Measurements from ENCODE around the gene ATOSA.

Gene ATOSA

DNA sequence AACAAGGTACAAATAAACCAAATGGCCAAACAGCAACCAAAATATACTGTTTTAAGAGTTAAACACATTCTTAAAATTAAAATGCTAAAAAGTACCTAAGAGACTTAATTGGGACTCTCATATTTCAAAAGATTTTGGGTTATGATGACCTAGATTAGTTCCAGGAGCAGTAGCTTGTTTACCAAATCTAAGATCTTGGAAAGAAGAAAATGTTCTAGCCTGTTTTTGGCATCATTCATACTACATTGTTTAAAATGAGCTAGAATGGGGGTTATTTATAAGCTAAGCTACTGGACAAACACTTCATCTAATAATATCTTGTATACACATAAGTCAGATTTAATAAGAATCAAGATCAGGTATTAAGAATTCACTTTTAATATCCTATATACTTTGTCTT is 22.8 kb downstream of the ATOSA start:
- no peak overlapping the region for H3K4me3 Mint-ChIP-seq
- no peak overlapping the region for H3K27ac Mint-ChIP-seq
- H3K36me3 Mint-ChIP-seq, result peaks cover 8 to 11% of the 10 kb centered on the region in 2 donors
- no peak for ATAC-seq (replicated peaks)
- no peaks in the 10 kb centered on the region for H3K9me3 Mint-ChIP-seq
- H3K4me1 Mint-ChIP-seq, result peaks cover 14 to 18% of the 10 kb centered on the region in 2 donors
- no peaks in the 10 kb centered on the region for H3K27me3 Mint-ChIP-seq
- DNase-seq, result no peak

GRCh38 chr15:52653431-52653964 is 25.7 kb downstream of the ATOSA start:
- no peak for DNase-seq

GRCh38 chr15:52652984-52653383 is 26.2 kb downstream of the ATOSA start:
- DNase-seq, result no peak
- Mint-ChIP-seq H3K27ac (peak overlapping the region; percentile 31), H3K27me3 (no peaks in the 10 kb centered on the region), H3K4me1 (peaks cover 6 to 13% of the 10 kb centered on the region in 2 donors), H3K9me3 (no peaks in the 10 kb centered on the region), H3K36me3 (peaks cover 2 to 10% of the 10 kb centered on the region in 2 donors), H3K4me3 (no peak overlapping the region)
- ATAC-seq (replicated peaks), result no peak

More at GRCh38 chr15:52653431-52653964, 25.7 kb downstream of the ATOSA start:
- Mint-ChIP-seq H3K9me3 (no peaks in the 10 kb centered on the region), H3K27me3 (no peaks in the 10 kb centered on the region), H3K36me3 (peaks cover 5 to 10% of the 10 kb centered on the region in 2 donors), H3K4me1 (peaks cover 9 to 15% of the 10 kb centered on the region in 2 donors), H3K27ac (no peak overlapping the region), H3K4me3 (no peak overlapping the region)
- no peak for ATAC-seq (replicated peaks)

GRCh38 chr15:52652286-52652685 is 26.9 kb downstream of the ATOSA start:
- no peaks in the 10 kb centered on the region for H3K27me3 Mint-ChIP-seq
- H3K4me3 Mint-ChIP-seq, result peak overlapping the region; percentile 54 to 74
- peaks cover 2 to 10% of the 10 kb centered on the region in 2 donors for H3K36me3 Mint-ChIP-seq
- no peaks in the 10 kb centered on the region for H3K9me3 Mint-ChIP-seq
- H3K4me1 Mint-ChIP-seq, result peaks cover 6 to 13% of the 10 kb centered on the region in 2 donors
- H3K27ac Mint-ChIP-seq, result no peak overlapping the region
- no peak for DNase-seq
- no peak for ATAC-seq (replicated peaks)

- no peaks in the 10 kb centered on the region for H3K27me3 Mint-ChIP-seq
- H3K9me3 Mint-ChIP-seq, result no peaks in the 10 kb centered on the region
- H3K36me3 Mint-ChIP-seq, result peaks cover 2 to 10% of the 10 kb centered on the region in 2 donors
- peak; percentile 11 for DNase-seq
- peaks cover 6 to 13% of the 10 kb centered on the region in 2 donors for H3K4me1 Mint-ChIP-seq
- H3K27ac Mint-ChIP-seq, result no peak overlapping the region
- peak overlapping the region; percentile 54 to 74 for H3K4me3 Mint-ChIP-seq
- peak; percentile 90 to 100 for ATAC-seq (replicated peaks)
These were observed 27.3 kb downstream of the ATOSA start for GRCh38 chr15:52651868-52652267.

GRCh38 chr15:52651114-52651513 is 28.1 kb downstream of the ATOSA start:
- Mint-ChIP-seq H3K27ac (no peak overlapping the region), H3K4me1 (peaks cover 6 to 13% of the 10 kb centered on the region in 2 donors)
- no peak for DNase-seq

GRCh38 chr15:52649686-52650085 is 29.5 kb downstream of the ATOSA start:
- DNase-seq (no peak), ATAC-seq (replicated peaks) (no peak)
- Mint-ChIP-seq H3K36me3 (peaks cover 6 to 15% of the 10 kb centered on the region in 2 donors), H3K4me1 (peaks cover 6 to 15% of the 10 kb centered on the region in 2 donors), H3K27ac (no peak overlapping the region), H3K4me3 (no peak overlapping the region), H3K27me3 (no peaks in the 10 kb centered on the region), H3K9me3 (no peaks in the 10 kb centered on the region)

More at GRCh38 chr15:52651114-52651513, 28.1 kb downstream of the ATOSA start:
- H3K4me3 Mint-ChIP-seq, result no peak overlapping the region
- ATAC-seq (replicated peaks), result no peak
- H3K27me3 Mint-ChIP-seq, result no peaks in the 10 kb centered on the region
- peaks cover 2 to 10% of the 10 kb centered on the region in 2 donors for H3K36me3 Mint-ChIP-seq
- no peaks in the 10 kb centered on the region for H3K9me3 Mint-ChIP-seq

- Mint-ChIP-seq H3K9me3 (no peaks in the 10 kb centered on the region), H3K4me1 (peaks cover 4 to 16% of the 10 kb centered on the region in 2 donors), H3K36me3 (peaks cover 9 to 13% of the 10 kb centered on the region in 2 donors), H3K27ac (peak overlapping the region; percentile 16), H3K27me3 (no peaks in the 10 kb centered on the region), H3K4me3 (no peak overlapping the region)
- ATAC-seq (replicated peaks) (no peak), DNase-seq (no peak)
These were observed 33.3 kb downstream of the ATOSA start for GRCh38 chr15:52645916-52646315.

GRCh38 chr15:52642386-52643361 is 36.5 kb downstream of the ATOSA start:
- Mint-ChIP-seq H3K4me1 (peaks cover 4 to 16% of the 10 kb centered on the region in 2 donors), H3K27me3 (no peaks in the 10 kb centered on the region), H3K36me3 (peaks cover 9 to 13% of the 10 kb centered on the region in 2 donors), H3K27ac (no peak overlapping the region), H3K9me3 (no peaks in the 10 kb centered on the region), H3K4me3 (no peak overlapping the region)
- ATAC-seq (replicated peaks), result no peak
- no peak for DNase-seq

- peaks cover 8% of the 10 kb centered on the region in 2 donors for H3K4me1 Mint-ChIP-seq
These were observed 42.7 kb downstream of the ATOSA start for GRCh38 chr15:52636459-52636858.

DNA sequence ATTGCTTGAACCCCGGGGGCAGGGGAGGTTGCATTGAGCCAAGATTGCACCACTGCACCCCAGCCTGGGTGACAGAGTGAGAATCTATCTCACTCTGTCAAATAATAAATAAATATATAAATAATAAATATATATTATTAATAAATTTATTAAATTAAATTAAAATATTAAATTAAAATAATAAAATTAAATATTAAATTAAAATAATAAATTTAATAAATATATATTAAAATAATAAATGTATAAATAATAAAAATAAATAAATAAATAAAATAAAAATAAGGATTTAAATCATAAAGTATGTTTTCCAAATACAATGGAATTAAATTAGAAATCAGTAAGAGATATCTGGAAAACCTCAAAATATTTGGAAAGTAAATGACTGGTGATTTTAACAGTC is 43.3 kb downstream of the ATOSA start:
- no peak overlapping the region for H3K27ac Mint-ChIP-seq
- no peaks in the 10 kb centered on the region for H3K27me3 Mint-ChIP-seq
- H3K9me3 Mint-ChIP-seq, result no peaks in the 10 kb centered on the region
- H3K4me3 Mint-ChIP-seq, result no peak overlapping the region
- ATAC-seq (replicated peaks) (no peak), DNase-seq (no peak)
- H3K36me3 Mint-ChIP-seq, result peaks cover 3 to 12% of the 10 kb centered on the region in 2 donors
- peaks cover 5 to 6% of the 10 kb centered on the region in 2 donors for H3K4me1 Mint-ChIP-seq

More at GRCh38 chr15:52636459-52636858, 42.7 kb downstream of the ATOSA start:
- Mint-ChIP-seq H3K27me3 (no peaks in the 10 kb centered on the region), H3K4me3 (no peak overlapping the region), H3K27ac (no peak overlapping the region), H3K9me3 (no peaks in the 10 kb centered on the region), H3K36me3 (peaks cover 3 to 12% of the 10 kb centered on the region in 2 donors)
- DNase-seq (no peak), ATAC-seq (replicated peaks) (no peak)
